ENCODE data around the gene SVEP1. TPM values are rescaled to one million over a fixed set of nuclear protein-coding genes. Genes with fewer than 3 reads are reported as not detected.

SVEP1 gene
- total and polyA plus RNA-seq, 2 of the 13 experiments (the other 11 are each of a cell fraction or from before 2014, with no cell fraction given): not detected

DNA sequence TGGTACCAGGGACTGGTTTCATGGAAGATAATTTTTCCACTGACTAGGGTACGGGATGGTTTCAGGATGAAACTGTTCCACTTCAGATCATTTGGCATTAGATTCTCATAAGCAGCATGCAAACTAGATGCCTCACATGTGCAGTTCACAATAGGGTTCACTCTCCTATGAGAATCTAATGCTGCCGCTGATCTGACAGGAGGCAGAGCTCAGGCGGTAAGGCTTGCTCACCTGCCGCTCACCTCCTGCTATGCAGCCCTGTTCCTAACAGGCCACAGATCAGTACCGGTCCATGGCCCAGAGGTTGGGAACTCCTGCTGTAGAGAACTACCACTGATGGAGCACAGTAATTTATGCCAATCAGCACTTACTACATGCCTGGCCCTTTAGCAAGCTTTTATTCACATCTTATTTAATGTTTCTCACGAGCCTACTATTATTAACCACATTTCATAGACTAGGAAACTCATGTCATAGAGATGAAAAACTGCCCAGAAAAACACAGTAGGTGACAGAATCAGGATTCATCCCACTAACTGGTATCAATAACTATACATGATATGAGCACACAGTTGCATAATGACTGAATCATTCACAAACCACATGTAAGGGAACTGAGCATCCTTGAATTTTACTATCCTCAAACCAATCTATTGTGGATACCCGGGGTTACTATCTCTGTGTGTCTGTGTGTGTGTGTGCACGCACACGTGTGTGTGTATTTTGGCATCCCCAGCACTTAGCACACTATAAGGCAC is 46.5 kb downstream of the SVEP1 start (continued):
- TF ChIP-seq, protein P1, sequence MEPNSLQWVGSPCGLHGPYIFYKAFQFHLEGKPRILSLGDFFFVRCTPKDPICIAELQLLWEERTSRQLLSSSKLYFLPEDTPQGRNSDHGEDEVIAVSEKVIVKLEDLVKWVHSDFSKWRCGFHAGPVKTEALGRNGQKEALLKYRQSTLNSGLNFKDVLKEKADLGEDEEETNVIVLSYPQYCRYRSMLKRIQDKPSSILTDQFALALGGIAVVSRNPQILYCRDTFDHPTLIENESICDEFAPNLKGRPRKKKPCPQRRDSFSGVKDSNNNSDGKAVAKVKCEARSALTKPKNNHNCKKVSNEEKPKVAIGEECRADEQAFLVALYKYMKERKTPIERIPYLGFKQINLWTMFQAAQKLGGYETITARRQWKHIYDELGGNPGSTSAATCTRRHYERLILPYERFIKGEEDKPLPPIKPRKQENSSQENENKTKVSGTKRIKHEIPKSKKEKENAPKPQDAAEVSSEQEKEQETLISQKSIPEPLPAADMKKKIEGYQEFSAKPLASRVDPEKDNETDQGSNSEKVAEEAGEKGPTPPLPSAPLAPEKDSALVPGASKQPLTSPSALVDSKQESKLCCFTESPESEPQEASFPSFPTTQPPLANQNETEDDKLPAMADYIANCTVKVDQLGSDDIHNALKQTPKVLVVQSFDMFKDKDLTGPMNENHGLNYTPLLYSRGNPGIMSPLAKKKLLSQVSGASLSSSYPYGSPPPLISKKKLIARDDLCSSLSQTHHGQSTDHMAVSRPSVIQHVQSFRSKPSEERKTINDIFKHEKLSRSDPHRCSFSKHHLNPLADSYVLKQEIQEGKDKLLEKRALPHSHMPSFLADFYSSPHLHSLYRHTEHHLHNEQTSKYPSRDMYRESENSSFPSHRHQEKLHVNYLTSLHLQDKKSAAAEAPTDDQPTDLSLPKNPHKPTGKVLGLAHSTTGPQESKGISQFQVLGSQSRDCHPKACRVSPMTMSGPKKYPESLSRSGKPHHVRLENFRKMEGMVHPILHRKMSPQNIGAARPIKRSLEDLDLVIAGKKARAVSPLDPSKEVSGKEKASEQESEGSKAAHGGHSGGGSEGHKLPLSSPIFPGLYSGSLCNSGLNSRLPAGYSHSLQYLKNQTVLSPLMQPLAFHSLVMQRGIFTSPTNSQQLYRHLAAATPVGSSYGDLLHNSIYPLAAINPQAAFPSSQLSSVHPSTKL (CRISPR knock-in tag; IDR thresholded peaks at IDR 0.05): no peak
- TF ChIP-seq, protein P2, sequence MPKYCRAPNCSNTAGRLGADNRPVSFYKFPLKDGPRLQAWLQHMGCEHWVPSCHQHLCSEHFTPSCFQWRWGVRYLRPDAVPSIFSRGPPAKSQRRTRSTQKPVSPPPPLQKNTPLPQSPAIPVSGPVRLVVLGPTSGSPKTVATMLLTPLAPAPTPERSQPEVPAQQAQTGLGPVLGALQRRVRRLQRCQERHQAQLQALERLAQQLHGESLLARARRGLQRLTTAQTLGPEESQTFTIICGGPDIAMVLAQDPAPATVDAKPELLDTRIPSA (CRISPR knock-in tag; IDR thresholded peaks at IDR 0.05; ENCODE audit: borderline replicate concordance): no peak
- TF ChIP-seq ZNF460 (CRISPR knock-in tag; IDR thresholded peaks at IDR 0.05; ENCODE audit: borderline replicate concordance) (no peak), KDM5B (CRISPR knock-in tag; IDR thresholded peaks at IDR 0.05; ENCODE audit: borderline replicate concordance) (no peak), ZNF879 (CRISPR knock-in tag; IDR thresholded peaks at IDR 0.05) (no peak), ZNF124 (CRISPR knock-in tag; IDR thresholded peaks at IDR 0.05) (no peak)
- TF ChIP-seq, protein P3, sequence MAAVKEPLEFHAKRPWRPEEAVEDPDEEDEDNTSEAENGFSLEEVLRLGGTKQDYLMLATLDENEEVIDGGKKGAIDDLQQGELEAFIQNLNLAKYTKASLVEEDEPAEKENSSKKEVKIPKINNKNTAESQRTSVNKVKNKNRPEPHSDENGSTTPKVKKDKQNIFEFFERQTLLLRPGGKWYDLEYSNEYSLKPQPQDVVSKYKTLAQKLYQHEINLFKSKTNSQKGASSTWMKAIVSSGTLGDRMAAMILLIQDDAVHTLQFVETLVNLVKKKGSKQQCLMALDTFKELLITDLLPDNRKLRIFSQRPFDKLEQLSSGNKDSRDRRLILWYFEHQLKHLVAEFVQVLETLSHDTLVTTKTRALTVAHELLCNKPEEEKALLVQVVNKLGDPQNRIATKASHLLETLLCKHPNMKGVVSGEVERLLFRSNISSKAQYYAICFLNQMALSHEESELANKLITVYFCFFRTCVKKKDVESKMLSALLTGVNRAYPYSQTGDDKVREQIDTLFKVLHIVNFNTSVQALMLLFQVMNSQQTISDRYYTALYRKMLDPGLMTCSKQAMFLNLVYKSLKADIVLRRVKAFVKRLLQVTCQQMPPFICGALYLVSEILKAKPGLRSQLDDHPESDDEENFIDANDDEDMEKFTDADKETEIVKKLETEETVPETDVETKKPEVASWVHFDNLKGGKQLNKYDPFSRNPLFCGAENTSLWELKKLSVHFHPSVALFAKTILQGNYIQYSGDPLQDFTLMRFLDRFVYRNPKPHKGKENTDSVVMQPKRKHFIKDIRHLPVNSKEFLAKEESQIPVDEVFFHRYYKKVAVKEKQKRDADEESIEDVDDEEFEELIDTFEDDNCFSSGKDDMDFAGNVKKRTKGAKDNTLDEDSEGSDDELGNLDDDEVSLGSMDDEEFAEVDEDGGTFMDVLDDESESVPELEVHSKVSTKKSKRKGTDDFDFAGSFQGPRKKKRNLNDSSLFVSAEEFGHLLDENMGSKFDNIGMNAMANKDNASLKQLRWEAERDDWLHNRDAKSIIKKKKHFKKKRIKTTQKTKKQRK (IDR thresholded peaks at IDR 0.05; ENCODE audit: low read length): no peak
- TF ChIP-seq, protein P4, sequence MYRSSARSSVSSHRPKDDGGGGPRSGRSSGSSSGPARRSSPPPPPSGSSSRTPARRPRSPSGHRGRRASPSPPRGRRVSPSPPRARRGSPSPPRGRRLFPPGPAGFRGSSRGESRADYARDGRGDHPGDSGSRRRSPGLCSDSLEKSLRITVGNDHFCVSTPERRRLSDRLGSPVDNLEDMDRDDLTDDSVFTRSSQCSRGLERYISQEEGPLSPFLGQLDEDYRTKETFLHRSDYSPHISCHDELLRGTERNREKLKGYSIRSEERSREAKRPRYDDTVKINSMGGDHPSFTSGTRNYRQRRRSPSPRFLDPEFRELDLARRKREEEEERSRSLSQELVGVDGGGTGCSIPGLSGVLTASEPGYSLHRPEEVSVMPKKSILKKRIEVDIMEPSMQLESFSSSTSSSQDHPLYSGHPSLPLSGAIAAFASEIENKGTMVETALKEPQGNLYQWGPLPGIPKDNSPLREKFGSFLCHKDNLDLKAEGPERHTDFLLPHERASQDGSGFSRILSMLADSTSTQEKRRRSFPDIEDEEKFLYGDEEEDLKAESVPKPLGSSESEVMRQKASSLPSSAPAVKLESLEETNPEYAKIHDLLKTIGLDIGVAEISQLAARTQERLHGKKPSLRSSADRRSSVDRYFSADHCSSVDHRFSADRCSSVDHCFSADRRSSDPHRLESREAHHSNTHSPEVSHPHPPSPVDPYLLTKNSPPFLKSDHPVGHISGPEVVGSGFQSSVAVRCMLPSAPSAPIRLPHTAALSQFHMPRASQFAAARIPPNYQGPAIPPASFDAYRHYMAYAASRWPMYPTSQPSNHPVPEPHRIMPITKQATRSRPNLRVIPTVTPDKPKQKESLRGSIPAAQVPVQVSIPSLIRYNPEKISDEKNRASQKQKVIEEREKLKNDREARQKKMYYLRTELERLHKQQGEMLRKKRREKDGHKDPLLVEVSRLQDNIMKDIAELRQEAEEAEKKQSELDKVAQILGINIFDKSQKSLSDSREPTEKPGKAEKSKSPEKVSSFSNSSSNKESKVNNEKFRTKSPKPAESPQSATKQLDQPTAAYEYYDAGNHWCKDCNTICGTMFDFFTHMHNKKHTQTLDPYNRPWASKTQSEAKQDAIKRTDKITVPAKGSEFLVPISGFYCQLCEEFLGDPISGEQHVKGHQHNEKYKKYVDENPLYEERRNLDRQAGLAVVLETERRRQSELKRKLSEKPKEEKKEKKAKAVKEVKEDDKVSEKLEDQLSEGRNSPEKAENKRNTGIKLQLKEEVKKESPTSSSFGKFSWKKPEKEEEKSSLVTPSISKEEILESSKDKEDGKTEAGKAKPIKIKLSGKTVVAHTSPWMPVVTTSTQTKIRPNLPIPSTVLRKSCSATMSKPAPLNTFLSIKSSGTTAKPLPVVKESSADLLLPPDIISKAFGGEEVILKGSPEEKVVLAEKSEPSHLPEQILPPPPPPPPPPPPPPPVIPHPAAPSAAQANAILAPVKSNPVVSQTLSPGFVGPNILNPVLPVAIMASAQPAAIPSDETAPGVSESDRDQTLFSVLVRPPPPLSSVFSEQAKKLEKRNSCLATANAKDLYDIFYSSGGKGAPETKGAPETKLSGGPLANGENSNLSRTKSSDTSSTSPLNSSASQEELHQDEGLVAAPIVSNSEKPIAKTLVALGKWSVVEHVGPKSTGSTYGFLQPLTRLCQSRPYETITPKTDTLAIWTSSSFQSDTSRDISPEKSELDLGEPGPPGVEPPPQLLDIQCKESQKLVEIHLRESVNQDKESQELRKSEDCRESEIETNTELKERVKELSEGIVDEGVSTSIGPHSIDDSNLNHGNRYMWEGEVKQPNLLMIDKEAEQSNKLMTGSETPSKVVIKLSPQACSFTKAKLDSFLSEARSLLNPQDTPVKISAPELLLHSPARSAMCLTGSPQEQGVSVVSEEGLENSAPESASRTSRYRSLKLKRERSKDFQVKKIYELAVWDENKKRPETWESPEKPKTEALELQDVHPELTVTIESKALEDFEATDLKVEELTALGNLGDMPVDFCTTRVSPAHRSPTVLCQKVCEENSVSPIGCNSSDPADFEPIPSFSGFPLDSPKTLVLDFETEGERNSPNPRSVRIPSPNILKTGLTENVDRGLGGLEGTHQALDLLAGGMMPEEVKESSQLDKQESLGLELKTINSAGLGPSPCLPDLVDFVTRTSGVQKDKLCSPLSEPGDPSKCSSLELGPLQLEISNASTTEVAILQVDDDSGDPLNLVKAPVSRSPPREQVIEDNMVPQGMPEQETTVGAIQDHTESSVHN (CRISPR knock-in tag; IDR thresholded peaks at IDR 0.05): no peak

All from HepG2 (cell line).